ENCODE results near the gene ANP32D.
"Not testable (repeated sequence)": the region's sequence is repeated elsewhere in the genome, so short reads cannot be mapped to it uniquely, and the experiment has no call there.

ANP32D gene

DNA sequence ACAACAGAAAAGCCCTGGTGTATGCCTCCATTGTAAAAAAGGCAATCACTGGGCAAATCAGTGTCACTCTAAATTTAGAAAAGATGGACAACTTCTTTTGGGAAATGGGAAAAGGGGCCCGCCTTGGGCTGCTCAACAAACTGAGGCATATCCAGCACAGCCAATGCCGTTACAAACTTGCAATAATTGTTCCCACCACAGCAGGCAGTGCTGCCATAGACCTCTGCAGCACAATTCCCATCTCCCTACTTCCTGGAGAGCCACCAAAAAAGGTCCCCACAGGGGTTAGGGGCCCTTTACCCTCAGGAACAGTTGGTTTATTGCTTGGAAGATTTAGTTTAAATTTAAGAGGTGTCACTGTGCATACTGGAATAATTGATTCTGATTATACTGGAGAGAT is 36.6 kb downstream of the ANP32D start:
- DNase-seq, result no peak

DNA sequence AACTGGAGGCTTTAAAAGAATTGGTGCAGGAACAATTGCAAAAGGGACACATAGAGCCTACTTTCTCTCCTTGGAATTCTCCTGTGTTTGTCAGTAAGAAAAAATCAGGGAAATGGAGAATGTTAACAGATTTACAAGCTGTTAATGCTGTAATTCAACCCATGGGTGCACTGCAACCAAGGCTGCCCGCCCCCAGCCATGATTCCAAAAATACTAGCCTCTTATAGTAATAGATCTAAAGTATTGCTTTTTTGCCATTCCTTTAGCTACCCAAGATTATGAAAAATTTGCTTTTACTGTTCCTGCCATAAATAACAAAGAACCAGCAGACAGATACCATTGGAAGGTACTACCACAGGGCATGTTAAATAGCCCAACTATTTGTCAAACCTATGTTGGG is 37.8 kb downstream of the ANP32D start:
- no peak for DNase-seq

DNA sequence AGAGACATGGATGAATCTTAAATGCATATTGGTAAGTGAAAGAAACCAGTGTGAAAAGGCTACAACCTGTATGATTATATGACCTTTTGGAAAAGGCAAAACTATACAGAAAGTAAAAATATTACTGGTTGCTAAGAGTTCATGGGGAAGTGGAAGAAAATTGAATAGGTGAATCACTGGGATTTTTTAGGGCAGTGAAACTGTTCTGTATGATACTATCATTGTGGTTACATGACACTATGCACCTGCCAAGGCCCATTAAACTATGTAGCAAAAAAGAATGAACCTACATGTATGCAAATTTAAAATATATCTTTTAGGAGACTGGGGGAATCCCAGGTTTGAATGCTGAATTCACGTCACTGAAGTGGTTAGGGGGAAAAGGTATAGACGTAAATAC is 40.5 kb downstream of the ANP32D start:
- DNase-seq, result no peak

DNA sequence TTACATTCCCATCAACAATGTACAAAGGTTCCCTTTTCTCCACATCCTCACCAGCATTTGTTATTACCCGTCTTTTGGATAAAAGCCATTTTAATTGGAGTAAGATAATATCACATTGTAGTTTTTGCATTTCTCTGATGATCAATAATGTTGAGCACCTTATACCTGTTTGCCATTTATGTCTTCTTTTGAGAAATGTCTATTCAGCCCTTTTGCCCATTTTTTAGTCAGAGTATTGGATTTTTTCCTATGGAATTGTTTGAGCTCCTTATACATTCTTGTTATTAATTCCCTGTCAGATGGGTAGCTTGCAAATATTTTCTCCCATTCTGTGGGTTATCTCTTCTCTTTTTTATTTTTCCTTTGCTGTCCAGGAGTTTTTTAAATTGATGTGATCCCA is 42.4 kb downstream of the ANP32D start:
- DNase-seq, result no peak

DNA sequence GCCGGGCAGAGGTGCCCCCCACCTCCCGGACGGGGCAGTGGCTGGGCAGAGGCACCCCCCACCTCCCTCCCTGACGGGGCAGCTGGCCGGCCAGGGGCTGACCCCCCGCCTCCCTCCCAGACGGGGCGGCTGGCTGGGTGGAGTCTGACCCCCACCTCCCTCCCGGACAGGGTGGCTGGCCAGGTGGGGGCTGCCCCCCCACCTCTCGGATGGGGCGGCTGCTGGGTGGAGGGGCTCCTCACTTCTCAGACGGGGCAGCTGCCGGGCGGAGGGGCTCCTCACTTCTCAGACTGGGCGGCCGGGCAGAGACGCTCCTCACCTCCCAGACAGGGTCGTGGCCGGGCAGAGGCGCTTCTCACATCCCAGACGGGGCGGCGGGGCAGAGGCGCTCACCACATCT is 48.0 kb downstream of the ANP32D start:
- DNase-seq, result not testable (repeated sequence)
